HEK293 (cell line): ENCODE data around the gene KCNAB2.

Experiments
- CTCF ChIA-PET: fragments of 350-600 bp; formaldehyde crosslinking; extraction: SDS; loops from one replicate; lab custom pipeline; 2021; ENCODE audit warnings: antibody characterized with exemption; lab: Yijun Ruan, JAX
- POLR2A ChIA-PET: fragments of 300-600 bp; formaldehyde crosslinking; extraction: SDS; loops from one replicate; lab custom pipeline; 2020; ENCODE audit warnings: antibody characterized with exemption, inconsistent platforms; lab: Yijun Ruan, JAX
- H3K27ac ChIP-seq: fragments of 200-500 bp; sonication (Bioruptor generic); 2 replicates; pipeline ENCODE4 v1.5.1; 2014; ENCODE audit warnings: low read depth, low read length, control low read depth, inconsistent platforms; ENCODE audit errors: extremely low read depth
- H3K36me3 ChIP-seq, 2 experiments: fragments of 200-500 bp in 1 of 2; sonication (Bioruptor generic) in 1 of 2; 1 replicate in 1 of 2; 2 replicates in 1 of 2; pipeline ENCODE4 v1.5.1; 2014 to 2017; ENCODE audit warnings: inconsistent platforms in 2 of 2, low read length in 2 of 2; ENCODE audit not compliant: control insufficient read depth in 2 of 2, insufficient read depth in 1 of 2
- H3K4me1 ChIP-seq: fragments of 200-500 bp; sonication (Bioruptor generic); 2 replicates; pipeline ENCODE4 v1.5.1; 2014; ENCODE audit warnings: mild to moderate bottlenecking, low read length, inconsistent platforms; ENCODE audit not compliant: control insufficient read depth, insufficient read depth
- H3K4me3 ChIP-seq: 2 replicates; pipeline ENCODE4 v1.5.1; 2011; ENCODE audit warnings: low read depth, mild to moderate bottlenecking, control low read depth, low read length, moderate library complexity
- H3K9me3 ChIP-seq: fragments of 200-500 bp; sonication (Bioruptor generic); 2 replicates; pipeline ENCODE4 v1.5.1; 2014; ENCODE audit warnings: low read depth, low read length, inconsistent platforms; ENCODE audit not compliant: control insufficient read depth, insufficient read depth
- MYNN ChIP-seq: fragments of 450-650 bp; formaldehyde crosslinking; IDR thresholded peaks from 2 replicates; pipeline ENCODE4 v1.5.1; 2016; ENCODE audit warnings: missing biosample characterization, missing genetic modification characterization, borderline replicate concordance
- SALL2 ChIP-seq: fragments of 450-650 bp; formaldehyde crosslinking; IDR thresholded peaks from 2 replicates; pipeline ENCODE4 v1.5.0; 2017; ENCODE audit warnings: missing biosample characterization, mild to moderate bottlenecking, missing genetic modification characterization, borderline replicate concordance
- TRIM28 ChIP-seq: IDR thresholded peaks from 2 replicates; pipeline ENCODE4 v1.6.1; 2011; ENCODE audit warnings: low read length, control low read depth, borderline replicate concordance
- TSHZ1 ChIP-seq: fragments of 450-650 bp; formaldehyde crosslinking; IDR thresholded peaks from 2 replicates; pipeline ENCODE4 v1.5.1; 2016; ENCODE audit warnings: missing biosample characterization, missing genetic modification characterization, borderline replicate concordance
- ZBTB20 ChIP-seq: fragments of 450-650 bp; formaldehyde crosslinking; IDR thresholded peaks from 2 replicates; pipeline ENCODE4 v1.5.1; 2016; ENCODE audit warnings: missing biosample characterization, missing genetic modification characterization
- ZBTB6 ChIP-seq: fragments of 450-650 bp; formaldehyde crosslinking; IDR thresholded peaks from 2 replicates; pipeline ENCODE4 v1.5.1; 2017; ENCODE audit warnings: missing biosample characterization, missing genetic modification characterization
- ZFP69B ChIP-seq: fragments of 450-650 bp; formaldehyde crosslinking; IDR thresholded peaks from 2 replicates; pipeline ENCODE4 v1.5.1; 2016; ENCODE audit warnings: missing biosample characterization, missing genetic modification characterization
- ZNF114 ChIP-seq: fragments of 450-650 bp; formaldehyde crosslinking; IDR thresholded peaks from 2 replicates; pipeline ENCODE4 v1.5.0; 2017; ENCODE audit warnings: missing biosample characterization, missing genetic modification characterization
- ZNF140 ChIP-seq: fragments of 450-650 bp; formaldehyde crosslinking; IDR thresholded peaks from 2 replicates; pipeline ENCODE4 v1.5.1; 2016; ENCODE audit warnings: missing biosample characterization, missing genetic modification characterization
- ZNF146 ChIP-seq: fragments of 450-650 bp; formaldehyde crosslinking; IDR thresholded peaks from 2 replicates; pipeline ENCODE4 v1.5.1; 2016; ENCODE audit warnings: missing biosample characterization, missing genetic modification characterization
- ZNF292 ChIP-seq: fragments of 450-650 bp; formaldehyde crosslinking; IDR thresholded peaks from 2 replicates; pipeline ENCODE4 v1.5.1; 2016; ENCODE audit warnings: low read depth, missing biosample characterization, missing genetic modification characterization, borderline replicate concordance
- ZNF394 ChIP-seq: fragments of 450-650 bp; formaldehyde crosslinking; IDR thresholded peaks from 2 replicates; pipeline ENCODE4 v1.5.1; 2016; ENCODE audit warnings: missing biosample characterization, missing genetic modification characterization, mild to moderate bottlenecking, moderate library complexity, borderline replicate concordance
- ZNF426 ChIP-seq: fragments of 450-650 bp; formaldehyde crosslinking; IDR thresholded peaks from 2 replicates; pipeline ENCODE4 v1.5.1; 2017; ENCODE audit warnings: missing biosample characterization, missing genetic modification characterization, mild to moderate bottlenecking, inconsistent platforms, moderate library complexity
- ZNF501 ChIP-seq: fragments of 450-650 bp; formaldehyde crosslinking; IDR thresholded peaks from 2 replicates; pipeline ENCODE4 v1.5.1; 2016; ENCODE audit warnings: missing biosample characterization, missing genetic modification characterization
- ZNF529 ChIP-seq: fragments of 450-650 bp; formaldehyde crosslinking; IDR thresholded peaks from 2 replicates; pipeline ENCODE4 v1.5.1; 2017; ENCODE audit warnings: missing genetic modification characterization, missing biosample characterization; ENCODE audit not compliant: insufficient replicate concordance
- ZNF555 ChIP-seq: fragments of 450-650 bp; formaldehyde crosslinking; conservative IDR thresholded peaks from 2 replicates; pipeline ENCODE4 v1.5.1; 2017; ENCODE audit warnings: missing biosample characterization, mild to moderate bottlenecking, missing genetic modification characterization, inconsistent platforms
- ZNF558 ChIP-seq: fragments of 450-650 bp; formaldehyde crosslinking; IDR thresholded peaks from 2 replicates; pipeline ENCODE4 v1.5.1; 2016; ENCODE audit warnings: missing biosample characterization, missing genetic modification characterization
- ZNF610 ChIP-seq: fragments of 450-650 bp; formaldehyde crosslinking; IDR thresholded peaks from 2 replicates; pipeline ENCODE4 v1.5.1; 2016; ENCODE audit warnings: missing biosample characterization, missing genetic modification characterization, borderline replicate concordance
- ZNF626 ChIP-seq: fragments of 450-650 bp; sonication (Bioruptor Pico); formaldehyde crosslinking; IDR thresholded peaks from 2 replicates; pipeline ENCODE4 v1.5.1; 2018; ENCODE audit warnings: missing biosample characterization, missing genetic modification characterization, inconsistent platforms
- ZNF776 ChIP-seq: fragments of 450-650 bp; formaldehyde crosslinking; IDR thresholded peaks from 2 replicates; pipeline ENCODE4 v1.5.0; 2017; ENCODE audit warnings: missing biosample characterization, missing genetic modification characterization, borderline replicate concordance
- TF ChIP-seq, protein P1 (sequence below): fragments of 450-650 bp; formaldehyde crosslinking; IDR thresholded peaks from 2 replicates; pipeline ENCODE4 v1.5.1; 2016; ENCODE audit warnings: missing biosample characterization, missing genetic modification characterization
- TF ChIP-seq, protein P2 (sequence below): fragments of 450-650 bp; formaldehyde crosslinking; IDR thresholded peaks from 2 replicates; pipeline ENCODE4 v1.5.1; 2016; ENCODE audit warnings: missing biosample characterization, missing genetic modification characterization
- TF ChIP-seq, protein P3 (sequence below): fragments of 450-650 bp; formaldehyde crosslinking; IDR thresholded peaks from 2 replicates; pipeline ENCODE4 v1.5.0; 2017; ENCODE audit warnings: missing biosample characterization, missing genetic modification characterization, borderline replicate concordance
- TF ChIP-seq, protein P4 (sequence below): fragments of 450-650 bp; formaldehyde crosslinking; optimal IDR thresholded peaks from 2 replicates; pipeline ENCODE3; 2016; ENCODE audit warnings: missing biosample characterization, mild to moderate bottlenecking, missing genetic modification characterization

The KCNAB2 gene

GRCh38 chr1:6148497-6149241, 103.0 kb downstream of the KCNAB2 start:
- CTCF ChIA-PET, result no interaction called here
- no peaks in the 10 kb centered on the region for H3K36me3 ChIP-seq
- TF ChIP-seq ZNF776 (tag by site-specific recombination) (no peak), MYNN (tag by site-specific recombination) (no peak), ZNF558 (tag by site-specific recombination) (no peak), ZFP69B (tag by site-specific recombination) (no peak), ZNF114 (tag by site-specific recombination) (no peak), ZBTB6 (no peak), ZBTB20 (tag by site-specific recombination) (no peak; the same call in 1 of the 2 replicates), ZNF146 (tag by site-specific recombination) (no peak), ZNF140 (tag by site-specific recombination) (no peak), ZNF626 (tag by site-specific recombination) (no peak), TRIM28 (no peak), ZNF292 (no peak), SALL2 (tag by site-specific recombination) (no peak), ZNF529 (tag by site-specific recombination) (no peak), ZNF610 (tag by site-specific recombination) (no peak), ZNF555 (tag by site-specific recombination) (no peak), ZNF501 (tag by site-specific recombination) (no peak), TSHZ1 (peak; percentile 11; the same call in 1 of the 2 replicates), ZNF426 (no peak), ZNF394 (tag by site-specific recombination) (no peak)
- TF ChIP-seq, protein P1, sequence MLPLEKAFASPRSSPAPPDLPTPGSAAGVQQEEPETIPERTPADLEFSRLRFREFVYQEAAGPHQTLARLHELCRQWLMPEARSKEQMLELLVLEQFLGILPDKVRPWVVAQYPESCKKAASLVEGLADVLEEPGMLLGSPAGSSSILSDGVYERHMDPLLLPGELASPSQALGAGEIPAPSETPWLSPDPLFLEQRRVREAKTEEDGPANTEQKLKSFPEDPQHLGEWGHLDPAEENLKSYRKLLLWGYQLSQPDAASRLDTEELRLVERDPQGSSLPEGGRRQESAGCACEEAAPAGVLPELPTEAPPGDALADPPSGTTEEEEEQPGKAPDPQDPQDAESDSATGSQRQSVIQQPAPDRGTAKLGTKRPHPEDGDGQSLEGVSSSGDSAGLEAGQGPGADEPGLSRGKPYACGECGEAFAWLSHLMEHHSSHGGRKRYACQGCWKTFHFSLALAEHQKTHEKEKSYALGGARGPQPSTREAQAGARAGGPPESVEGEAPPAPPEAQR, result no peak
- TF ChIP-seq, protein P2, sequence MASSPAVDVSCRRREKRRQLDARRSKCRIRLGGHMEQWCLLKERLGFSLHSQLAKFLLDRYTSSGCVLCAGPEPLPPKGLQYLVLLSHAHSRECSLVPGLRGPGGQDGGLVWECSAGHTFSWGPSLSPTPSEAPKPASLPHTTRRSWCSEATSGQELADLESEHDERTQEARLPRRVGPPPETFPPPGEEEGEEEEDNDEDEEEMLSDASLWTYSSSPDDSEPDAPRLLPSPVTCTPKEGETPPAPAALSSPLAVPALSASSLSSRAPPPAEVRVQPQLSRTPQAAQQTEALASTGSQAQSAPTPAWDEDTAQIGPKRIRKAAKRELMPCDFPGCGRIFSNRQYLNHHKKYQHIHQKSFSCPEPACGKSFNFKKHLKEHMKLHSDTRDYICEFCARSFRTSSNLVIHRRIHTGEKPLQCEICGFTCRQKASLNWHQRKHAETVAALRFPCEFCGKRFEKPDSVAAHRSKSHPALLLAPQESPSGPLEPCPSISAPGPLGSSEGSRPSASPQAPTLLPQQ (tag by site-specific recombination), result 0 out of 2 replicates have a peak, but pooled peaks have one; percentile 13
- TF ChIP-seq, protein P3, sequence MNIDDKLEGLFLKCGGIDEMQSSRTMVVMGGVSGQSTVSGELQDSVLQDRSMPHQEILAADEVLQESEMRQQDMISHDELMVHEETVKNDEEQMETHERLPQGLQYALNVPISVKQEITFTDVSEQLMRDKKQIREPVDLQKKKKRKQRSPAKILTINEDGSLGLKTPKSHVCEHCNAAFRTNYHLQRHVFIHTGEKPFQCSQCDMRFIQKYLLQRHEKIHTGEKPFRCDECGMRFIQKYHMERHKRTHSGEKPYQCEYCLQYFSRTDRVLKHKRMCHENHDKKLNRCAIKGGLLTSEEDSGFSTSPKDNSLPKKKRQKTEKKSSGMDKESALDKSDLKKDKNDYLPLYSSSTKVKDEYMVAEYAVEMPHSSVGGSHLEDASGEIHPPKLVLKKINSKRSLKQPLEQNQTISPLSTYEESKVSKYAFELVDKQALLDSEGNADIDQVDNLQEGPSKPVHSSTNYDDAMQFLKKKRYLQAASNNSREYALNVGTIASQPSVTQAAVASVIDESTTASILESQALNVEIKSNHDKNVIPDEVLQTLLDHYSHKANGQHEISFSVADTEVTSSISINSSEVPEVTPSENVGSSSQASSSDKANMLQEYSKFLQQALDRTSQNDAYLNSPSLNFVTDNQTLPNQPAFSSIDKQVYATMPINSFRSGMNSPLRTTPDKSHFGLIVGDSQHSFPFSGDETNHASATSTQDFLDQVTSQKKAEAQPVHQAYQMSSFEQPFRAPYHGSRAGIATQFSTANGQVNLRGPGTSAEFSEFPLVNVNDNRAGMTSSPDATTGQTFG (tag by site-specific recombination), result no peak
- TF ChIP-seq, protein P4, sequence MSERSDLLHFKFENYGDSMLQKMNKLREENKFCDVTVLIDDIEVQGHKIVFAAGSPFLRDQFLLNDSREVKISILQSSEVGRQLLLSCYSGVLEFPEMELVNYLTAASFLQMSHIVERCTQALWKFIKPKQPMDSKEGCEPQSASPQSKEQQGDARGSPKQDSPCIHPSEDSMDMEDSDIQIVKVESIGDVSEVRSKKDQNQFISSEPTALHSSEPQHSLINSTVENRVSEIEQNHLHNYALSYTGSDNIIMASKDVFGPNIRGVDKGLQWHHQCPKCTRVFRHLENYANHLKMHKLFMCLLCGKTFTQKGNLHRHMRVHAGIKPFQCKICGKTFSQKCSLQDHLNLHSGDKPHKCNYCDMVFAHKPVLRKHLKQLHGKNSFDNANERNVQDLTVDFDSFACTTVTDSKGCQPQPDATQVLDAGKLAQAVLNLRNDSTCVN, result peak; percentile 44

More at GRCh38 chr1:6148497-6149241, 103.0 kb downstream of the KCNAB2 start:
- POLR2A ChIA-PET, result interaction anchor here (0.6 to 0.9 kb wide), 3 partner anchors 9 to 49 kb away, joined by 3 to 10 read pairs (median 7); no protein-coding TSS in a partner anchor
- Histone ChIP-seq H3K9me3 (no peaks in the 10 kb centered on the region), H3K4me3 (0 out of 2 replicates have a peak overlapping the region, but pooled peaks have one; percentile 13), H3K4me1 (no peaks in the 10 kb centered on the region; the same call in 1 of the 2 replicates), H3K27ac (no peak overlapping the region; the same call in 1 of the 2 replicates)
